ENCODE data around the gene NR2C1. TPM values are rescaled to one million over a fixed set of nuclear protein-coding genes. Genes with fewer than 3 reads are reported as not detected.

The NR2C1 gene
- total and polyA plus RNA-seq, 2 donors (not counting 1 experiment from before 2014, with no cell fraction given) = 31.2 to 53.9 TPM

- H3K27ac ChIP-seq (ENCODE audit: low read length in 2 of 2) = no peak overlapping the region
- CTCF ChIA-PET = interaction anchor here (1.5 kb wide), 1 partner anchor 429 kb away, joined by 3 read pairs; no protein-coding TSS in a partner anchor
- intact Hi-C loops (cut with micrococcal nuclease) = no loop called here
- H3K36me3 ChIP-seq (replicated peaks in 1 of 2; ENCODE audit: control extremely low read depth in 1 of 2, control insufficient read depth in 1 of 2, extremely low read depth in 1 of 2, insufficient read depth in 2 of 2, low read length in 1 of 2) = no peaks in the 10 kb centered on the region
- Mint-ChIP-seq H3K27ac (no peak overlapping the region), H3K4me1 (peaks cover 15% of the 10 kb centered on the region), H3K27me3 (no peaks in the 10 kb centered on the region), H3K4me3 (no peak overlapping the region), H3K9me3 (ENCODE audit: insufficient read depth) (no peaks in the 10 kb centered on the region)
- TF ChIP-seq CTCF (IDR thresholded peaks at IDR 0.05) (no peak), EZH2 (IDR thresholded peaks at IDR 0.05; ENCODE audit: borderline replicate concordance, insufficient read depth, low read depth, low read length, poor library complexity, severe bottlenecking) (no peak)
- DNase-seq = no peak
- H3K4me1 ChIP-seq (ENCODE audit: control insufficient read depth in 2 of 2, insufficient read depth in 2 of 2, low read length in 2 of 2) = peaks cover 0 to 2% of the 10 kb centered on the region in 2 donors
- no peaks in the 10 kb centered on the region for H4K20me1 ChIP-seq (ENCODE audit: control insufficient read depth, insufficient read depth, low read length, poor library complexity, severe bottlenecking)
- ATAC-seq (ENCODE audit: low read depth) = no peak
- H3K27me3 ChIP-seq (replicated peaks in 1 of 4; ENCODE audit: control extremely low read depth in 1 of 4, control insufficient read depth in 3 of 4, insufficient read depth in 4 of 4, low read length in 3 of 4) = no peaks in the 10 kb centered on the region
- H3K9me3 ChIP-seq (ENCODE audit: control extremely low read depth in 1 of 3, control insufficient read depth in 2 of 3, insufficient read depth in 1 of 3, low read length in 2 of 3) = no peaks in the 10 kb centered on the region
- no peak overlapping the region for H3K4me3 ChIP-seq (ENCODE audit: control extremely low read depth in 1 of 5, extremely low read depth in 1 of 5, insufficient read depth in 1 of 5, low read depth in 2 of 5, low read length in 4 of 5)
- no peak overlapping the region for H3K9ac ChIP-seq (ENCODE audit: low read length)
- no peak overlapping the region for H3K4me2 ChIP-seq (replicated peaks; ENCODE audit: low read depth, low read length, poor library complexity, severe bottlenecking)
- no peaks in the 10 kb centered on the region for H3K79me2 ChIP-seq (ENCODE audit: control insufficient read depth, insufficient read depth, low read length)
- POLR2A ChIA-PET = no interaction called here
- 79% methylated on average over 6 of the region's 8 CpGs for WGBS (ENCODE audit: insufficient coverage)
- H2AFZ ChIP-seq (ENCODE audit: insufficient read depth, low read depth, low read length, poor library complexity, severe bottlenecking) = no peak overlapping the region
Observed at GRCh38 chr12:95105540-95105939, 32.1 kb upstream of the NR2C1 start.

- intact Hi-C loops (cut with micrococcal nuclease) = no loop called here
Observed at GRCh38 chr12:95104919-95105452, 31.6 kb upstream of the NR2C1 start.

More at GRCh38 chr12:95104919-95105452, 31.6 kb upstream of the NR2C1 start:
- ChIA-PET CTCF (interaction anchor here (1.5 kb wide), 1 partner anchor 430 kb away, joined by 3 read pairs; no protein-coding TSS in a partner anchor), POLR2A (no interaction called here)
- TF ChIP-seq CTCF (IDR thresholded peaks at IDR 0.05) (no peak), EZH2 (IDR thresholded peaks at IDR 0.05; ENCODE audit: borderline replicate concordance, insufficient read depth, low read depth, low read length, poor library complexity, severe bottlenecking) (no peak)
- ATAC-seq (ENCODE audit: low read depth) = no peak
- Histone ChIP-seq H3K27ac (ENCODE audit: low read length in 2 of 2) (no peak overlapping the region), H3K9ac (ENCODE audit: low read length) (no peak overlapping the region), H3K36me3 (replicated peaks in 1 of 2; ENCODE audit: control extremely low read depth in 1 of 2, control insufficient read depth in 1 of 2, extremely low read depth in 1 of 2, insufficient read depth in 2 of 2, low read length in 1 of 2) (no peaks in the 10 kb centered on the region), H3K4me2 (replicated peaks; ENCODE audit: low read depth, low read length, poor library complexity, severe bottlenecking) (no peak overlapping the region), H3K79me2 (ENCODE audit: control insufficient read depth, insufficient read depth, low read length) (no peaks in the 10 kb centered on the region), H2AFZ (ENCODE audit: insufficient read depth, low read depth, low read length, poor library complexity, severe bottlenecking) (no peak overlapping the region), H3K9me3 (ENCODE audit: control extremely low read depth in 1 of 3, control insufficient read depth in 2 of 3, insufficient read depth in 1 of 3, low read length in 2 of 3) (no peaks in the 10 kb centered on the region), H3K4me1 (ENCODE audit: control insufficient read depth in 2 of 2, insufficient read depth in 2 of 2, low read length in 2 of 2) (peaks cover 0 to 2% of the 10 kb centered on the region in 2 donors), H3K4me3 (ENCODE audit: control extremely low read depth in 1 of 5, extremely low read depth in 1 of 5, insufficient read depth in 1 of 5, low read depth in 2 of 5, low read length in 4 of 5) (no peak overlapping the region), H4K20me1 (ENCODE audit: control insufficient read depth, insufficient read depth, low read length, poor library complexity, severe bottlenecking) (no peaks in the 10 kb centered on the region), H3K27me3 (replicated peaks in 1 of 4; ENCODE audit: control extremely low read depth in 1 of 4, control insufficient read depth in 3 of 4, insufficient read depth in 4 of 4, low read length in 3 of 4) (no peaks in the 10 kb centered on the region)
- Mint-ChIP-seq H3K27me3 (no peaks in the 10 kb centered on the region), H3K9me3 (ENCODE audit: insufficient read depth) (no peaks in the 10 kb centered on the region), H3K4me1 (peaks cover 15% of the 10 kb centered on the region), H3K27ac (no peak overlapping the region), H3K4me3 (no peak overlapping the region)
- WGBS (ENCODE audit: insufficient coverage) = no CpG with 5 or more reads among the region's 2 CpGs
- no peak for DNase-seq
